IgD-negative memory B cell (primary cell): Measurements from ENCODE around the gene LDLRAD3. TPM values are rescaled to one million over a fixed set of nuclear protein-coding genes. Genes with fewer than 3 reads are reported as not detected.
"Not testable (repeated sequence)": the region's sequence is repeated elsewhere in the genome, so short reads cannot be mapped to it uniquely, and the experiment has no call there.

ENCODE experiments used
- H3K27ac Mint-ChIP-seq, 3 donors: one replicate each; pipeline ENCODE4 v1.8.0; 2020 to 2022; ENCODE audit warnings: mild to moderate bottlenecking in 3 of 3, mixed read lengths in 3 of 3, moderate library complexity in 1 of 3
- H3K27me3 Mint-ChIP-seq: one replicate; pipeline ENCODE4 v1.8.0; 2021; ENCODE audit warnings: mixed read lengths
- H3K36me3 Mint-ChIP-seq: one replicate; pipeline ENCODE4 v1.8.0; 2020; ENCODE audit warnings: mild to moderate bottlenecking, mixed read lengths
- H3K4me1 Mint-ChIP-seq, 3 donors: one replicate each; pipeline ENCODE4 v1.8.0; 2020 to 2022; ENCODE audit warnings: mixed read lengths in 3 of 3, mild to moderate bottlenecking in 1 of 3
- H3K4me3 Mint-ChIP-seq, 4 donors: one replicate each; pipeline ENCODE4 v1.8.0; 2020 to 2022; ENCODE audit warnings: mild to moderate bottlenecking in 4 of 4, mixed read lengths in 4 of 4, moderate library complexity in 3 of 4
- H3K9me3 Mint-ChIP-seq, 3 donors: one replicate each; pipeline ENCODE4 v1.8.0; 2020 to 2021; ENCODE audit warnings: mixed read lengths in 3 of 3, mild to moderate bottlenecking in 1 of 3
- polyA plus RNA-seq: library from polyadenylated mRNA; unstranded; fragments of 300-500 nt; fragmentation: Illumina TruSeq; gene quantifications from one replicate; pipeline ENCODE4 v1.2.3, GENCODE V29; 2021

LDLRAD3 gene
- polyA plus RNA-seq, 1 donor from 2014 or later = not detected

DNA sequence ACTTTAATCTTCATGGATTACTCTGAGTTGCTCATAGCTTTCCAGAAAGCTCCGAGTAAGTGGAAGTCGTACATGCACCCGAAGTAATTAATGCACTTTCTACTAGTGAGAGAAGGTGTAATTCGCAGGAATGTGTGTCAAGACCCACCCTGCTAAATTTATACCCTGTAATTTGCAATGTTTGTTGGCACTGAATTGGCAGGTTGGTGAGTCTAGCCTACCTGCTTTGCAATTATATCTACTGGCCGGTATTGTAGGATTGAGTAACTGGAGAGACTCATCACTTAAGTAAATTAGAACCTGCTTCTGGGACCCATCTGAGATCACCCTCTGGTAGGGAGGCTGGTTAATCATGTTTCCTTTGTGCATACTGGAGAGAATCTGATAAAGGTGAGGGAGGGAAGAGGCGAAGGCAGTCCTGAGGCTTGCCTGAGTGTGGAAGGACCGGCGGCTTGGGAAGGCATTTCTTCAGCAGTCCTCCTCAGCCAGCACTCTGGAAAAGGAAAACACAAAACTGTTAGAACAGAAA lies 63.3 kb downstream of the LDLRAD3 start:
- no peak overlapping the region for H3K4me3 Mint-ChIP-seq
- peak overlapping the region in 1 of 3 donors; percentile 88 for H3K27ac Mint-ChIP-seq
- H3K4me1 Mint-ChIP-seq = no peaks in the 10 kb centered on the region
- H3K27me3 Mint-ChIP-seq = peaks cover 1% of the 10 kb centered on the region
- H3K9me3 Mint-ChIP-seq = peaks cover 9 to 16% (median 14%) of the 10 kb centered on the region in 3 donors
- H3K36me3 Mint-ChIP-seq = no peaks in the 10 kb centered on the region

DNA sequence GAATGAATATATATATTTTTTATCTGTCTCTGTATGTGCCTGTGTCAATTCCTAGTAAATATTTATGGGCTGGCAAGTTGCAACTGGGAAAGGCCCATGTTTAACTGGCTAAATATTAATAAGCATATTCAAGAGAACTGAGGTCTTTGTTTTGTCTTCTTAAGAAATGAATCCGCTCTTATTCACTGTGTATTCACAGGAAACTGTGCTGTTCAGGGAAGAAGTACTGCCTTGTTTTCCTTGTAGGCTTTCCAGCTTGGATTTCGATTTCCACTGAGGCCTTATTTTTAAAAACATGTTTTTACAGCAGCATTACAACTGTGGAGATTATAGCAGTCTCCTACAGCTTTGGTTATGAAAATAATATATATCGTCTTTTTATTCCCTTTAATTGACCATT lies 64.7 kb downstream of the LDLRAD3 start:
- H3K27me3 Mint-ChIP-seq = peaks cover 1% of the 10 kb centered on the region
- H3K9me3 Mint-ChIP-seq = peaks cover 6 to 16% (median 12%) of the 10 kb centered on the region in 3 donors
- H3K36me3 Mint-ChIP-seq = no peaks in the 10 kb centered on the region
- no peaks in the 10 kb centered on the region for H3K4me1 Mint-ChIP-seq
- no peak overlapping the region for H3K27ac Mint-ChIP-seq
- H3K4me3 Mint-ChIP-seq = no peak overlapping the region

DNA sequence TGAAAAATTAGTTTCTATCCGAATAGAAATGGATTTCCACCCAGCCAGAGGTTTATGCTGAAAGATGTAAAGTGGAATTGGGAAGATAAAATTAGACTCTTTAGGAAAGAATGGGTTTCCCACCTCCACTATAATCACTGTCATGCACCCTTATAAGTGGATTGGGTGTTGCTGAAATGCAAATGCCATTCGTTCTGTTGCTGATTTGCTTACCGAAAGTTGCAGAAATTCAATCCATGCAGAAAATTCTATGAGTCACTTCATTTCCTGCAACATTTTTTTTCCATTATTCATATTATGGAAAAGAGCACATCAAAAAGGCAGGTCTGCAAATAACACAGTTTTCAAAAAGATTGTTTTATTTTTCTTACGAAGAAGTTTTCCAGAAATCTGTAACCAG lies 65.6 kb downstream of the LDLRAD3 start:
- no peak overlapping the region for H3K27ac Mint-ChIP-seq
- H3K27me3 Mint-ChIP-seq = peaks cover 1% of the 10 kb centered on the region
- no peaks in the 10 kb centered on the region for H3K36me3 Mint-ChIP-seq
- no peaks in the 10 kb centered on the region for H3K4me1 Mint-ChIP-seq
- H3K4me3 Mint-ChIP-seq = no peak overlapping the region
- H3K9me3 Mint-ChIP-seq = peaks cover 4 to 10% (median 7%) of the 10 kb centered on the region in 3 donors

DNA sequence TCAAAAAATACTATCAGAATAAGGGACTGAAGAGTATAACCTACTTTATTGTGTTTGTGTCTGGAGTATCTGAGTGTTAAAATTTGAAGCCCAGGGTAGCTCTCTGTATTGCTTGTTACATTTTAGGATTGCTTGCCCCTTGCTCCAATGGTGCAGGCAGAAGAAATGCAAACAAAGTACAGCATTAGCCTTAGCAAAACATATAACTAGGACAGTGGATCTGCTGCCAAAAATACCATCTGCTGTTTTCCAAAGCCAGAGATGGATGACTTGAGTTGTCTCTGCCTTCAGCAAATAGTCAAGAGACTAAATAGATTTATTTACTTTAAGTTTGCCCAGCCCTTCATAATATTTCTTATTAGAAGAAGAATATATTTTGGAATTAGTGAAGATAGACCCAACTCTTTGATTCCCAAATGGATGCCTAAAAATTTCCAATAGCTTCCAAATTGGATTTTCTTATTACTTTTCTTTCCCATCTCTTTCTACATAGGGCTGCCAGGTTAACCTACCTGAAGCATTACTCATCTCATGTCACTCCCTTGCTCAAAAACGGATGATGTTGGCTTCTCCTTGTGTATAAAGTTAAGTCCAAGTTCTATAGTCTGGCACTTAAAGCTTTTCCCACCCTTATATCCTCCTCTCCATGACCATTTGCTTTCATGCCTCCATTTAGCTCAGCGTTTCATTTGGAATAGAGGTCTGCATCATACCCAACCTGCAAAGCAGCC lies 66.3 kb downstream of the LDLRAD3 start:
- H3K27me3 Mint-ChIP-seq = peaks cover 1% of the 10 kb centered on the region
- H3K4me1 Mint-ChIP-seq = no peaks in the 10 kb centered on the region
- H3K36me3 Mint-ChIP-seq = no peaks in the 10 kb centered on the region
- H3K27ac Mint-ChIP-seq = no peak overlapping the region
- no peak overlapping the region for H3K4me3 Mint-ChIP-seq
- H3K9me3 Mint-ChIP-seq = peaks cover 4 to 9% (median 8%) of the 10 kb centered on the region in 3 donors

DNA sequence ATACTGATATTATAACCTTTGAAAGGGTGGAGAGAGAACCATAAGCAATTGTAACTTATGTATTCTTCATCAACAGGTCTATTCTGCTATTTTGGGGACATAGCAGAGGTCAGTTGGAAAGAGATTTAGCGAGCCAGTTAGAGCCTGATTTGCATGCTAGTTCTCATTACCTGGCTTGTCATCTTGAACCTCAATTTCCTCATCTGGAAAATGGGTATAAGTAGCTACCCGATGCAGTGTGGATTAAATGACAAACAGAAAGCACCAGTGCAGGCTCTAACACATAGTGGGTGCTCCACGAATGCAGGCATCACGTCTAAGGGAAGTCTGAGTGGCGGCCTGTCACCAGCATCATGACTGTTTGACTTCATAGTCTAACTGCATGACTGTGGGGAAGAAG lies 67.7 kb downstream of the LDLRAD3 start:
- Mint-ChIP-seq H3K9me3 (peaks cover 0 to 6% (median 3%) of the 10 kb centered on the region in 3 donors), H3K4me3 (no peak overlapping the region), H3K27me3 (peaks cover 1% of the 10 kb centered on the region), H3K4me1 (no peaks in the 10 kb centered on the region), H3K36me3 (no peaks in the 10 kb centered on the region), H3K27ac (no peak overlapping the region)

DNA sequence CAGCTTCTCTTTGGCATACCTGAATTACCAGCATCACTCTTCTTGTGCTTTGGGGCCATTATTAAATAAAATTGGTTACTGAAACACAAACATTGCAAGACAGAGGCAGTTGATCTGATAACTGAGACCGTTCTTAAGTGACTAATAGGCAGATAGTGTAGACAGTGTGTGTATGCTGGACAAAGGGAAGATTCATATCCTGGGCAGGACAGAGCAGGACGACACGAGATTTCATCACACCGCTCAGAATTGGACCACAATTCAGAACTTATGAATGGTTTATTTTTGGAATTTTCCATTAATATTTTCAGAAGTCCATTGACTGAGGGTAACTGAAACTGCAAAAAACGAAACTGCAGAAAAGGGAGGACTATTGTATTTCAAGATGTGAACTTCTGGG lies 68.6 kb downstream of the LDLRAD3 start:
- H3K27ac Mint-ChIP-seq = no peak overlapping the region
- H3K4me3 Mint-ChIP-seq = no peak overlapping the region
- no peaks in the 10 kb centered on the region for H3K36me3 Mint-ChIP-seq
- no peaks in the 10 kb centered on the region for H3K4me1 Mint-ChIP-seq
- peaks cover 0 to 3% (median 2%) of the 10 kb centered on the region in 3 donors for H3K9me3 Mint-ChIP-seq
- H3K27me3 Mint-ChIP-seq = peaks cover 1% of the 10 kb centered on the region

DNA sequence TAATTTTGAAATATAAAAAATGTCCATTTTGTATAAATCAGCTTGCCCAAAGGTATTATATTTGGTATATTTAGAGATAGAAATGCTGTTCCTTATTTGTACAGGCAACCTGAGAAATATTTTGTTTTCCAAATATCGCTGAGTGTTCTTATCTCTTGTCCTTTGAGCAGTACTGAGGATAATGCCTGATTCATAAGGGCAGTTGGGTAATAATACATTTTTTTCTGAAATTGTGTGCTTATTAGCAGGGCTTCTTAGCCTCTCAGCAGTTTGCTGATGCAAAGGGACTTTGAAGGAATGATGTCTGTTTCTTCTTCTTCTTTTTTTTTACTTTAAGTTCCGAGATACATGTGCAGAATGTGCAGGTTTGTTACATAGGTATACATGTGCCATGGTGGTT lies 69.1 kb downstream of the LDLRAD3 start:
- H3K4me1 Mint-ChIP-seq = no peaks in the 10 kb centered on the region
- no peak overlapping the region for H3K4me3 Mint-ChIP-seq
- H3K9me3 Mint-ChIP-seq = peaks cover 0 to 3% (median 2%) of the 10 kb centered on the region in 3 donors
- H3K27me3 Mint-ChIP-seq = peaks cover 1% of the 10 kb centered on the region
- H3K36me3 Mint-ChIP-seq = peaks cover 2% of the 10 kb centered on the region
- no peak overlapping the region for H3K27ac Mint-ChIP-seq

DNA sequence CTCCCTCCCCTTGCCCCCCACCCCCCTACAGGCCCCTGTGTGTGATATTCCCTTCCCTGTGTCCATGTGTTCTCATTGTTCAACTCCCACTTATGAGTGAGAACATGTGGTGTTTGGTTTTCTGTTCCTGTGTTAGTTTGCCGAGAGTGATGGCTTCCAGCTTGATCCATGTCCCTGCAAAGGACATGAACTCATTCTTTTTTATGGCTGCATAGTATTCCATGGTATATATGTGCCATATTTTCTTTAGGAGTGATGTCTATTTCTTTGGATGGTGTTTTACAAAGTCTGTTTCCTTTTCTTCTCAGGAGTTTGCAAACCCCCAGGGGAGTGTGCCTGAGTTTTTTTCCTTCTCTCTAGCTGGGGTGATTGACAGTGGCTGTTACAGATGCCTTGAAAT lies 69.6 kb downstream of the LDLRAD3 start:
- H3K27ac Mint-ChIP-seq, H3K36me3 Mint-ChIP-seq: not testable (repeated sequence)

DNA sequence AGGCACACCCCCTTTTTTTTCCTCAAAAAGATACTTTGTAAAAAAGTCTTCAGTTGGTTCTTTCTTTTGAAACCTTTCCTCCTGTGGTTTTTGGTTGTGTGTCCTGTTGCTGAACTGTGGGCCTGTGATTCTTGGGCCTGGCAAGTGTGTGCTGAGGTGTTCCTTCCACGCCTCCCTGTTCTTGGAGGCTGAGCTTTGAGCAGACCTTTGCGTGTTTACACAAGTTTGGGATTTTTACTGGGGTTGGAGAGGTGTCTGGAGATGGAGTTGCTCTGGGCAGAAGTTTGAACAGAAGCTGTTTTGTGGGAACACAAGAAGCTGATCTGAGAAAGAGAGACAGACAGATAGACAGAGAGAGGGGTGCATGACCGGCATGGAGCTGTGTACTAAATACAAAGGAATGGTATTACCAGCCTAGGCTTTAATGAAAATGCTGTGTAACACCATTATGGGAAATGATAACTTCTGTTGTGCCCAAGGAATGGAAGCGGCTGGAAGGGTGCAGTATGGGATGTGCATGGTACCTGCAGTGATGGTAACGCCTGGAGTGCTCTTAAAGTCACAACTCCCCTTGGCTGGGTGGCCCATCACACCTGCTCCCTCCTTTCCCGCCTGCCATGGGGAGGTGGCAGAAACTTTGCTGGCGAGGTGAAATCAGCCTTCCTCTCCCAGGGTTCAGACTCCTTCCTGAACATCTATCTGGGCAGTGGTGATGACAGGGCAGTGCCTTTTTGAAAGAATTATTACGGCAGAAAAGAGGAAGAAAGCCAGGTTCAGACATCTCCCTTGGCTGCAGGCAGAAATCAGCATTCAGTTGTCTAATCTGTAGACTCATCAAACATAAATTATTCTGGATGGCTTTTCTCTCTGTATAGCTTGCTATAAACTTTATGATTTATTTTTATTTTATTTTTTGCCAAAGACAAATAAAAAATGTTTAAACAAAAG lies 70.4 kb downstream of the LDLRAD3 start:
- H3K27me3 Mint-ChIP-seq = no peaks in the 10 kb centered on the region
- peaks cover 0 to 3% (median 0%) of the 10 kb centered on the region in 3 donors for H3K9me3 Mint-ChIP-seq
- no peak overlapping the region for H3K4me3 Mint-ChIP-seq
- H3K27ac Mint-ChIP-seq = no peak overlapping the region
- H3K36me3 Mint-ChIP-seq = peaks cover 2% of the 10 kb centered on the region
- H3K4me1 Mint-ChIP-seq = no peaks in the 10 kb centered on the region

More for the DNA sequence above, 69.6 kb downstream of the LDLRAD3 start:
- not testable (repeated sequence) for H3K9me3 Mint-ChIP-seq, H3K27me3 Mint-ChIP-seq, H3K4me3 Mint-ChIP-seq, H3K4me1 Mint-ChIP-seq

DNA sequence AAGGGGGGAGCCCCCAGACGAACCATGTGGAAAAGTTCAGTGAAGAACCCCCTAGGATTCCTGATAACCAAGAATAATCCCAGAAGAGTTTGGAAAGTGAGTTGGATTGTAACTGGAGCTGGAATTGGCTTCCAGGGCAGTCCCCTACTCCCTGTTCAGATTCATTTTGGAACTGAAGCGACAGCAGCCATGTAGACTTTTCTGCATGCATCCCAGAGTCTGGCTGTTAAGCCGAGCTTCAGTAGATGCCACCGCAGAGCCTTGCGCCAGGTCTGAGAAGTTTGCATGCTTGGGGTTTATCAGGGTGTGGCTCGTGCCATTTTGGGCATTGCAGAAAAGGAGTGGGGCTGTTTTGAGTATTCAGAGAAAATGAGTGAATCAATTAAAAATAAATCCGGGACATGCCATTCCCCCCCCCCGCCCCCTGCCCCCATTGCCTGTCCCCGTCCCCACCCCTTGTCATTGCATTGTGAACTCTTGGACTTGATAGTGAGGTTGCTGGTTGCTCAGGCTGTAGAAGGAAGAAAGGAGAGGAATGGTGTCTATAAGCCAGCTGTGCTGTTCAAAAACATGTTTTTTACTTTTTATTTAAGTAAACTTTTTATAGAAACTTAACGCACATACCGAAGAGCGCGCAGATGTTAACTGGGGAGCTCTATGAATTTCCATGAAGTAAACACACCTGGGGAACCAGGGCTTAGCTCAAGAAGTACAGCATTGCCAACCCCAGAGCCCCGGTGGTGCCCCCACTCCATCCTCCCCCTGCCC lies 71.2 kb downstream of the LDLRAD3 start:
- Mint-ChIP-seq H3K27ac (no peak overlapping the region), H3K36me3 (peaks cover 2% of the 10 kb centered on the region), H3K27me3 (peaks cover 6% of the 10 kb centered on the region), H3K4me1 (no peaks in the 10 kb centered on the region), H3K4me3 (no peak overlapping the region), H3K9me3 (peaks cover 0 to 3% (median 0%) of the 10 kb centered on the region in 3 donors)

DNA sequence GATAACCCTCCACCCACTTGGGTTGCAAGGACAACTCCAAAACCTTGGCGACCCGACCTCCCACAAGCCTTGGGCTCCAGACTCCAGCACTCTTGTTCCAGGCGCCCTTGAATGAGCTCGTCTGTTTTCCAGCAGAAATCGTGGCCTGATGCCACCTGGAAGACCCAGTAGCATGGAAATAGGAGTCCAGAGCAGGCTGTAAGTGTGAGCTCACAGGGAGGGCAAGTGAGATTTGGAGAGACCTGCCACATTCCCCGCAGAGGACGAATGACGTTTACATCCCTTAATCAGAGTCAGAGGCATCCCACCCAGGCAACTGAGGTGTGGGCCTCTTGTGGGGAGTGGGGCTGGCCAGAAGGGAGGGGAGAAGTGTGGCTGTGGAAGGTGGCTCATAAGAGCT lies 71.9 kb downstream of the LDLRAD3 start:
- peaks cover 0 to 3% (median 0%) of the 10 kb centered on the region in 3 donors for H3K9me3 Mint-ChIP-seq
- no peak overlapping the region for H3K27ac Mint-ChIP-seq
- peaks cover 6% of the 10 kb centered on the region for H3K27me3 Mint-ChIP-seq
- H3K36me3 Mint-ChIP-seq = peaks cover 2% of the 10 kb centered on the region
- no peak overlapping the region for H3K4me3 Mint-ChIP-seq
- H3K4me1 Mint-ChIP-seq = no peaks in the 10 kb centered on the region

DNA sequence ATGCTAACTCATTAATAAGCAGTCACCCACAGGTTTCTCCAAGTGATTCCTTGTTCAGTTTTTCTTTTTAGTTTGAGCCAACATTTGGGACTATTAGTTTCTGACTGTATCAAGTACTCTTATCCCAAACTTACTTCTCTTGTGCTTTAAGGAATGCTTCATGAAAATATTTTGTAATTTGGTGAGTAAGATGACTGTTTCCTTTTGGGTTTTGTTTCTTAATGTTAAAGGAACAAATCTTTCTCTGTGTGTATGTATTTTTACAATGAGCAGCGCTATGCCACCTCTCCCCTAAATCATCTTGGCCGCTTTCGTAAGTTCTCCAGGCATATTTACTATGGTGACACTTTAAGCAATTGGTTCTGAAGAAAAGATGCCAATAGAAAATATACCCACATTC lies 72.4 kb downstream of the LDLRAD3 start:
- peaks cover 0 to 3% (median 0%) of the 10 kb centered on the region in 3 donors for H3K9me3 Mint-ChIP-seq
- no peak overlapping the region for H3K4me3 Mint-ChIP-seq
- H3K4me1 Mint-ChIP-seq = no peaks in the 10 kb centered on the region
- H3K36me3 Mint-ChIP-seq = peaks cover 2% of the 10 kb centered on the region
- no peak overlapping the region for H3K27ac Mint-ChIP-seq
- peaks cover 6% of the 10 kb centered on the region for H3K27me3 Mint-ChIP-seq

DNA sequence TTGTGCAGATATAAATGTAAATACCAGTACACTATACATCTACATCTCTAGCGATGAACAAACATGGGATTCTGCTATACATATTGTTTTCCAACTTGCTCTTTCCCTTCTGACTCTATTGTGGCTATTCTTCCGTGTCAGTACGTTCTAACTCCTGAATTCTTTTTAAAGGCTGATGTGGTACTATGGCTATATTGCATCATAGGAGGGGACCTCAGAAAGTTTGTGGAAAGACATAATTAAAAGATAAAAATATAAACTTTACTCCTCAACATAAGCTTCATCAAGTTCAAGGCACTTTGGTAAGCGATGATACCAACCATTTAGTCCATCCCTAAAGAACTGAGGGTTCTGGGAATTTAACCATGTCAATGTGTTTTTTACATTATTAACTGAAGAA lies 72.8 kb downstream of the LDLRAD3 start:
- H3K4me1 Mint-ChIP-seq = no peaks in the 10 kb centered on the region
- H3K36me3 Mint-ChIP-seq = peaks cover 2% of the 10 kb centered on the region
- H3K27ac Mint-ChIP-seq = no peak overlapping the region
- H3K27me3 Mint-ChIP-seq = peaks cover 6% of the 10 kb centered on the region
- H3K9me3 Mint-ChIP-seq = peaks cover 0 to 3% (median 0%) of the 10 kb centered on the region in 3 donors
- H3K4me3 Mint-ChIP-seq = no peak overlapping the region

DNA sequence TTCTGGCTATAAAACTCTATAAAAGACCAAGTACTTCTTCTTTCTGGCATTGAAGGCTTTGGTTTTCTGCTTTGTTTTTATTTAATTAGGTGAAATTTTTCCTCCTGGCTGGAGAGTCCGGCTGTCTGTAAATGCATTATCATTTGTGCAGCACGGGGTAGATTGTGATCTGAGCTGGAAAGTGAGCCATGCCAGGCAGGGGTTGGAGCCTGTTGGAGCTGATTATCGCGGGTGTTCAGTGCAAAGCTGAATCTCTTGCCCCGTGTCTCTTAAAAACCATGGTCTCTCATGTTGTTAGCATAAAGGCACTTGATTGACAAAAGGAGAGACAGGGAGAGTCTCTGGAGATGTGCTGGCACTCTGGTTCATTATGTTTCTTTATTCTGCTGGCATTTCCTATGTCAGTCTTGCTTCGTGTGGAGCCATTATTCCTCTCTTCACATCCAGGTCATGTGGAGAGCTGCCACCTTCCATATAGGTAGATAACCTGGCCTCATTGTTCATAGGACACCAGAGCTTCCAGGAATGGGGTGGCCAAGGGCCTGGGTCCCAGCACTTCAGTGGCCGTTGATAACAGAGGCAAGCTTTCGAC lies 75.2 kb downstream of the LDLRAD3 start:
- H3K9me3 Mint-ChIP-seq = peaks cover 0 to 3% (median 0%) of the 10 kb centered on the region in 3 donors
- H3K36me3 Mint-ChIP-seq = peaks cover 2% of the 10 kb centered on the region
- H3K4me1 Mint-ChIP-seq = no peaks in the 10 kb centered on the region
- peaks cover 6% of the 10 kb centered on the region for H3K27me3 Mint-ChIP-seq
- H3K4me3 Mint-ChIP-seq = no peak overlapping the region
- no peak overlapping the region for H3K27ac Mint-ChIP-seq
